ENCODE data around the gene SCRT2. TPM values are rescaled to one million over a fixed set of nuclear protein-coding genes. Genes with fewer than 3 reads are reported as not detected.

SCRT2 gene
- total RNA-seq, 1 donor from 2014 or later, result not detected

DNA sequence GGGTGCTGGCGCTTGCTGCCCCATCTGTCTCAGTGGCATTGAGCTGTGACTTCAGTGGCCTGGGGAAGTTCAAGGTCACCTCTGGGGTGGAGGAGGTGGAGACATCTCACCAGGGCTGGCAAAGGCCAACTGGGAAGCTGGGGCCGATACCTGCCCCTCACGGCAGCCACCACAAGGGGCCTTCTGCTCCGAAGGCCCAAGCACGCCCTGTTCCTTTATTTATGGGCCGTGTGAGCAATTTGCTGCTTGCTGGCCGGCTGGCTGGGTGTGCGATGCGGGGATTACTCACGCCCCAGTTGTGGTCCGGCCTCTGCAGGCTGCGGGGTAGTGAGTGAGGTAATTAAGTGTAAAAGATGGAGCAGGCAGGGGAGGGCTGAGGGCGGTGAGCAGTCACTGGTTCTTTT is 13.2 kb upstream of the SCRT2 start:
- Histone ChIP-seq H3K36me3 (ENCODE audit: insufficient read depth, low read length) (no peaks in the 10 kb centered on the region), H3K9me3 (ENCODE audit: insufficient read depth, low read depth, low read length) (no peaks in the 10 kb centered on the region), H3K27ac (ENCODE audit: low read depth, low read length) (no peak overlapping the region), H3K9ac (ENCODE audit: low read length) (no peak overlapping the region), H3K4me3 (ENCODE audit: insufficient read depth, low read depth, low read length) (no peak overlapping the region), H3K27me3 (ENCODE audit: insufficient read depth, low read length) (peaks cover 16% of the 10 kb centered on the region), H3K79me2 (ENCODE audit: insufficient read depth, low read length) (no peaks in the 10 kb centered on the region), H4K20me1 (ENCODE audit: insufficient read depth, low read length) (no peaks in the 10 kb centered on the region), H2AFZ (ENCODE audit: low read depth, low read length) (no peak overlapping the region), H3K4me2 (ENCODE audit: low read length) (no peak overlapping the region), H3K4me1 (ENCODE audit: insufficient read depth, low read length) (no peaks in the 10 kb centered on the region)
- no peak overlapping the region for H3K27ac Mint-ChIP-seq (ENCODE audit: unreplicated experiment)
- H3K4me3 Mint-ChIP-seq (ENCODE audit: unreplicated experiment), result no peak overlapping the region
- no peaks in the 10 kb centered on the region for H3K36me3 Mint-ChIP-seq (ENCODE audit: low read depth, unreplicated experiment)
- H3K27me3 Mint-ChIP-seq (ENCODE audit: low read depth, unreplicated experiment), result peaks cover 33% of the 10 kb centered on the region
- no peak for DNase-seq (ENCODE audit: low read depth)
- TF ChIP-seq, protein P1, sequence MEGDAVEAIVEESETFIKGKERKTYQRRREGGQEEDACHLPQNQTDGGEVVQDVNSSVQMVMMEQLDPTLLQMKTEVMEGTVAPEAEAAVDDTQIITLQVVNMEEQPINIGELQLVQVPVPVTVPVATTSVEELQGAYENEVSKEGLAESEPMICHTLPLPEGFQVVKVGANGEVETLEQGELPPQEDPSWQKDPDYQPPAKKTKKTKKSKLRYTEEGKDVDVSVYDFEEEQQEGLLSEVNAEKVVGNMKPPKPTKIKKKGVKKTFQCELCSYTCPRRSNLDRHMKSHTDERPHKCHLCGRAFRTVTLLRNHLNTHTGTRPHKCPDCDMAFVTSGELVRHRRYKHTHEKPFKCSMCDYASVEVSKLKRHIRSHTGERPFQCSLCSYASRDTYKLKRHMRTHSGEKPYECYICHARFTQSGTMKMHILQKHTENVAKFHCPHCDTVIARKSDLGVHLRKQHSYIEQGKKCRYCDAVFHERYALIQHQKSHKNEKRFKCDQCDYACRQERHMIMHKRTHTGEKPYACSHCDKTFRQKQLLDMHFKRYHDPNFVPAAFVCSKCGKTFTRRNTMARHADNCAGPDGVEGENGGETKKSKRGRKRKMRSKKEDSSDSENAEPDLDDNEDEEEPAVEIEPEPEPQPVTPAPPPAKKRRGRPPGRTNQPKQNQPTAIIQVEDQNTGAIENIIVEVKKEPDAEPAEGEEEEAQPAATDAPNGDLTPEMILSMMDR (IDR thresholded peaks at IDR 0.05; ENCODE audit: insufficient read depth, low read depth, low read length), result no peak
- TF ChIP-seq EZH2 (IDR thresholded peaks at IDR 0.05; ENCODE audit: insufficient read depth, low read length), result no peak
- H3K4me1 Mint-ChIP-seq (ENCODE audit: low read depth, unreplicated experiment), result peaks cover 2% of the 10 kb centered on the region
- H3K9me3 Mint-ChIP-seq (ENCODE audit: unreplicated experiment), result peaks cover 2% of the 10 kb centered on the region
- no peak for FAIRE-seq

DNA sequence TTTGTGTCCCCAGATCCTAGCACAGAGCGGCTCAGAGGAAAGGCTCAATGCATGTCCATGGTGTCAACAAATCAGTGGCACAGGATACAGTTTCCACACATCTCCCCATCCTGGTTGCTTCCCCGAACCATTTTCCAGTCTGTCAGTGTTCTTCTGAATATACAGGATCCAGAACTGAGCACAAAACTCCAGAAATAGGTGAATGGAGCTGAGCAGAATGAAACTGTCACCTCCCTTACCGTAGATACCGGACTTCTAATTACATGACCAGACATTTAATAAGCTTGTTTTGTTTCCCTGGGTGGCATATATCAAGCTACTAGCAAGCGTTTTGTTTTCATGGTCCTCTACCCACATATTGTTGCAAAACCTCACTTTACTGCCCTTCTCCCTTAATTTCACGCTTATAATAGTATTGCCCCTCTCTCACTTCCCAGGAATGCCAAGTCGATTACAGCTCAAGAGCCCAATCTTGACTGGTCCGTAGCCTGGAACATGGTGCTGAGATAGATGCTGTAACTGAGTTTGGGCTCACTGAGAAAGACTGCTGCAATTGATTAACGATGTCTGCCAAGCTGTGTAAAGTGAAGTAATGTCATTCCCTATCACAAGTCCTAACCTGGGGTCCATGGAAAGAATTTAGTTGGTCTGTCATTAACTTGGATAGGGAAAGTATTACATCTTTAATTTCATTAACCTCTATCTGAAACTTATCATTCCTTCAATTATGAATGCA is 12.0 kb upstream of the SCRT2 start:
- Histone ChIP-seq H3K27me3 (ENCODE audit: insufficient read depth, low read length) (peaks cover 16% of the 10 kb centered on the region), H3K9ac (ENCODE audit: low read length) (no peak overlapping the region), H3K4me3 (ENCODE audit: insufficient read depth, low read depth, low read length) (no peak overlapping the region), H4K20me1 (ENCODE audit: insufficient read depth, low read length) (no peaks in the 10 kb centered on the region), H3K4me1 (ENCODE audit: insufficient read depth, low read length) (no peaks in the 10 kb centered on the region), H3K79me2 (ENCODE audit: insufficient read depth, low read length) (no peaks in the 10 kb centered on the region), H3K4me2 (ENCODE audit: low read length) (no peak overlapping the region), H2AFZ (ENCODE audit: low read depth, low read length) (no peak overlapping the region), H3K36me3 (ENCODE audit: insufficient read depth, low read length) (no peaks in the 10 kb centered on the region), H3K27ac (ENCODE audit: low read depth, low read length) (no peak overlapping the region), H3K9me3 (ENCODE audit: insufficient read depth, low read depth, low read length) (no peaks in the 10 kb centered on the region)
- Mint-ChIP-seq H3K27me3 (ENCODE audit: low read depth, unreplicated experiment) (peaks cover 33% of the 10 kb centered on the region), H3K27ac (ENCODE audit: unreplicated experiment) (no peak overlapping the region), H3K4me3 (ENCODE audit: unreplicated experiment) (no peak overlapping the region), H3K36me3 (ENCODE audit: low read depth, unreplicated experiment) (no peaks in the 10 kb centered on the region), H3K4me1 (ENCODE audit: low read depth, unreplicated experiment) (peaks cover 2% of the 10 kb centered on the region), H3K9me3 (ENCODE audit: unreplicated experiment) (peaks cover 2% of the 10 kb centered on the region)
- DNase-seq (ENCODE audit: low read depth) (no peak), FAIRE-seq (no peak)
- TF ChIP-seq EZH2 (IDR thresholded peaks at IDR 0.05; ENCODE audit: insufficient read depth, low read length), result no peak
- TF ChIP-seq, protein P1 (IDR thresholded peaks at IDR 0.05; ENCODE audit: insufficient read depth, low read depth, low read length), result no peak

DNA sequence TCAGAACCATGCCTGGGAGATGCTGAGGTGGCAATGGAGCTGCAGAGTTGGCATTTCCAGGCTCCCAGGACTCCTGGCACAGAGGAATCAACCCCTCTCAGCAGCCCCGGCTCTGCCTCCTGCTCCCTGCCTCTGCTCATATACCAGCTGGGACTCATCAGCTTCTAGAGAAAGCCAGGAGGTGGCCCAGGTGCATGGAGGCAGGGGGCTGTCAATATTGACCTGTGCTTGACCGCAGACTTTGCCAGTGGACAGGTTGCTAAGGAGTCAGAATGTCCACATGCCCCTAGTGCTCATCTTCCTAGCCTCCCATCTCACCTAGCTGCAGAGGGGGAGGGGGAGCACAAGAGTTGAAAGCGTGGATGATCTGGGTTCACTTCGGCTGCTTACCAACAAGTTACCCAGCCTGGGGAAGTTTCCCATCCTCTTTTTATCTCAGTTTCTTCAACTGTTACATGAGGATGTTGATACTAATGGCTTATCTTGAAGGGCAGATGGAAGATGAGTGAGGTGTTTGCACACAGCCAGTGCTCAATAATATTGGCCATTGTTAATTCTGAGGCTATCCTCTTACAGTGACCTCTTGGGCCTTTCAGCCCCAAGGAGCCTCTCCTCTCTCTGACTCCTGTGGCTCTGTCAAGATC is 9.2 kb upstream of the SCRT2 start:
- Mint-ChIP-seq H3K27ac (ENCODE audit: unreplicated experiment) (no peak overlapping the region), H3K4me1 (ENCODE audit: low read depth, unreplicated experiment) (peaks cover 2% of the 10 kb centered on the region), H3K9me3 (ENCODE audit: unreplicated experiment) (no peaks in the 10 kb centered on the region), H3K4me3 (ENCODE audit: unreplicated experiment) (no peak overlapping the region), H3K27me3 (ENCODE audit: low read depth, unreplicated experiment) (peaks cover 43% of the 10 kb centered on the region), H3K36me3 (ENCODE audit: low read depth, unreplicated experiment) (no peaks in the 10 kb centered on the region)
- TF ChIP-seq, protein P1 (IDR thresholded peaks at IDR 0.05; ENCODE audit: insufficient read depth, low read depth, low read length), result no peak
- no peak for TF ChIP-seq EZH2 (IDR thresholded peaks at IDR 0.05; ENCODE audit: insufficient read depth, low read length)
- Histone ChIP-seq H3K4me2 (ENCODE audit: low read length) (no peak overlapping the region), H3K27ac (ENCODE audit: low read depth, low read length) (no peak overlapping the region), H3K36me3 (ENCODE audit: insufficient read depth, low read length) (no peaks in the 10 kb centered on the region), H3K4me1 (ENCODE audit: insufficient read depth, low read length) (no peaks in the 10 kb centered on the region), H3K4me3 (ENCODE audit: insufficient read depth, low read depth, low read length) (no peak overlapping the region), H3K9me3 (ENCODE audit: insufficient read depth, low read depth, low read length) (no peaks in the 10 kb centered on the region), H3K27me3 (ENCODE audit: insufficient read depth, low read length) (peaks cover 9% of the 10 kb centered on the region), H4K20me1 (ENCODE audit: insufficient read depth, low read length) (no peaks in the 10 kb centered on the region), H3K9ac (ENCODE audit: low read length) (no peak overlapping the region), H2AFZ (ENCODE audit: low read depth, low read length) (no peak overlapping the region), H3K79me2 (ENCODE audit: insufficient read depth, low read length) (no peaks in the 10 kb centered on the region)
- DNase-seq (ENCODE audit: low read depth), result no peak
- no peak for FAIRE-seq

Data from astrocyte (in vitro differentiated cells and primary cell).